Transverse colon (tissue), 4 donors: ENCODE results near the gene CALML3.

Source experiments
- EP300 ChIP-seq: sonication (generic); formaldehyde crosslinking; IDR thresholded peaks from one replicate; pipeline ENCODE4 v1.6.1; 2017; ENCODE audit warnings: antibody characterized with exemption, low read depth
- POLR2A ChIP-seq: fragments of 450-650 bp; IDR thresholded peaks from one replicate; pipeline ENCODE4 v1.6.1; 2016; ENCODE audit warnings: antibody characterized with exemption, mild to moderate bottlenecking, moderate library complexity
- POLR2AphosphoS5 ChIP-seq, 3 donors: sonication (generic); formaldehyde crosslinking; IDR thresholded peaks; one replicate each; pipeline ENCODE4 v1.6.1; 2016; ENCODE audit warnings: antibody characterized with exemption in 3 of 3
- TF ChIP-seq, protein P1 (sequence below), 5 experiments: fragments of 200-600 bp in 3 of 5; fragments of 450-650 bp in 2 of 5; sonication (generic) in 3 of 5; IDR thresholded peaks; 1 replicate in 2 of 5; 2 replicates in 3 of 5; pipeline ENCODE4 v1.5.1; 2016 to 2017; ENCODE audit warnings: antibody characterized with exemption in 5 of 5, inconsistent platforms in 3 of 5, mild to moderate bottlenecking in 2 of 5, moderate library complexity in 1 of 5

DNA sequence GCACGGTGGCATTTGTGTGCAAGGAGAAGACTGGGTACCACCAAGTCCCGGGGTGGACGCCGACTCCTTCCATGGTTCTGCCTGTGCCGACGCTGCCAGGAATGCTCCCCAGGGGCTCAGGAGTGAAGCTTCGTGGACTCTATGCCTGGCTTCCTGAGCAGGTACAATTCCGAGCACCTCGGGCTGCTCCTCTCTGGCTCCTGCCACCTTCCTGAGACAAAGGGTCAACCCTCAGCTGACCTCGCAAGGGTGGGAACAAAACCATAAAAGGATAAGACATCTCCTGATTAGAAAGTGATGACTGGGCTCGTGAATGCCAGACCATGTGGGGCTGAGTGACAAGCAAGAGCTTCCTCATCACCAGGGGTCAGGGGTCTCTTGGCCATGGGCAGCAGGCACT, 31.8 kb downstream of the CALML3 start:
- TF ChIP-seq, protein P1, sequence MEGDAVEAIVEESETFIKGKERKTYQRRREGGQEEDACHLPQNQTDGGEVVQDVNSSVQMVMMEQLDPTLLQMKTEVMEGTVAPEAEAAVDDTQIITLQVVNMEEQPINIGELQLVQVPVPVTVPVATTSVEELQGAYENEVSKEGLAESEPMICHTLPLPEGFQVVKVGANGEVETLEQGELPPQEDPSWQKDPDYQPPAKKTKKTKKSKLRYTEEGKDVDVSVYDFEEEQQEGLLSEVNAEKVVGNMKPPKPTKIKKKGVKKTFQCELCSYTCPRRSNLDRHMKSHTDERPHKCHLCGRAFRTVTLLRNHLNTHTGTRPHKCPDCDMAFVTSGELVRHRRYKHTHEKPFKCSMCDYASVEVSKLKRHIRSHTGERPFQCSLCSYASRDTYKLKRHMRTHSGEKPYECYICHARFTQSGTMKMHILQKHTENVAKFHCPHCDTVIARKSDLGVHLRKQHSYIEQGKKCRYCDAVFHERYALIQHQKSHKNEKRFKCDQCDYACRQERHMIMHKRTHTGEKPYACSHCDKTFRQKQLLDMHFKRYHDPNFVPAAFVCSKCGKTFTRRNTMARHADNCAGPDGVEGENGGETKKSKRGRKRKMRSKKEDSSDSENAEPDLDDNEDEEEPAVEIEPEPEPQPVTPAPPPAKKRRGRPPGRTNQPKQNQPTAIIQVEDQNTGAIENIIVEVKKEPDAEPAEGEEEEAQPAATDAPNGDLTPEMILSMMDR (IDR thresholded peaks at IDR 0.05): no peak
- TF ChIP-seq EP300 (no peak), POLR2AphosphoS5 (IDR thresholded peaks at IDR 0.05) (no peak), POLR2A (no peak)
